Measurements from ENCODE around the gene ATP8A2.
A peak's percentile ranks its signal among the peaks of the same experiment; 100 is the strongest.

ATP8A2 gene

GRCh38 chr13:25862156-25862555 is 490.4 kb downstream of the ATP8A2 start:
- no peak overlapping the region for H3K27ac ChIP-seq
- H3K4me3 ChIP-seq = no peak overlapping the region

GRCh38 chr13:25864116-25864515 is 492.3 kb downstream of the ATP8A2 start:
- H3K4me3 ChIP-seq = no peak overlapping the region
- no peak overlapping the region for H3K27ac ChIP-seq

- H3K27ac ChIP-seq = no peak overlapping the region
- no peak overlapping the region for H3K4me3 ChIP-seq
These were observed 493.2 kb downstream of the ATP8A2 start for GRCh38 chr13:25864936-25865335.

GRCh38 chr13:25865391-25865790 is 493.6 kb downstream of the ATP8A2 start:
- no peak overlapping the region for H3K4me3 ChIP-seq
- H3K27ac ChIP-seq = no peak overlapping the region

- H3K4me3 ChIP-seq = no peak overlapping the region
These were observed 495.3 kb downstream of the ATP8A2 start for GRCh38 chr13:25867038-25867437.

GRCh38 chr13:25868490-25868889 is 496.7 kb downstream of the ATP8A2 start:
- no peak overlapping the region for H3K4me3 ChIP-seq
- H3K27ac ChIP-seq = no peak overlapping the region

More at GRCh38 chr13:25867038-25867437, 495.3 kb downstream of the ATP8A2 start:
- no peak overlapping the region for H3K27ac ChIP-seq

GRCh38 chr13:25869941-25870340 is 498.2 kb downstream of the ATP8A2 start:
- Histone ChIP-seq H3K4me3 (no peak overlapping the region), H3K27ac (no peak overlapping the region)

- H3K27ac ChIP-seq = no peak overlapping the region
- H3K4me3 ChIP-seq = no peak overlapping the region
These were observed 499.8 kb downstream of the ATP8A2 start for GRCh38 chr13:25871389-25872125.

GRCh38 chr13:25872481-25873241 is 500.9 kb downstream of the ATP8A2 start:
- Histone ChIP-seq H3K4me3 (no peak overlapping the region), H3K27ac (no peak overlapping the region)

GRCh38 chr13:25873242-25873612 is 501.5 kb downstream of the ATP8A2 start:
- H3K4me3 ChIP-seq = no peak overlapping the region
- no peak overlapping the region for H3K27ac ChIP-seq

GRCh38 chr13:25874064-25874737 is 502.4 kb downstream of the ATP8A2 start:
- Histone ChIP-seq H3K27ac (no peak overlapping the region), H3K4me3 (no peak overlapping the region)

- H3K27ac ChIP-seq = peak overlapping the region in 1 of 21 experiments; percentile 61
- no peak overlapping the region for H3K4me3 ChIP-seq
These were observed 503.1 kb downstream of the ATP8A2 start for GRCh38 chr13:25874907-25875306.

- Histone ChIP-seq H3K4me3 (no peak overlapping the region), H3K27ac (no peak overlapping the region)
These were observed 504.5 kb downstream of the ATP8A2 start for GRCh38 chr13:25876247-25876646.

- no peak overlapping the region for H3K4me3 ChIP-seq
- no peak overlapping the region for H3K27ac ChIP-seq
These were observed 507.7 kb downstream of the ATP8A2 start for GRCh38 chr13:25879466-25879865.

GRCh38 chr13:25881136-25881926 is 509.6 kb downstream of the ATP8A2 start:
- H3K27ac ChIP-seq = no peak overlapping the region
- H3K4me3 ChIP-seq = no peak overlapping the region

- Histone ChIP-seq H3K27ac (no peak overlapping the region), H3K4me3 (no peak overlapping the region)
These were observed 510.2 kb downstream of the ATP8A2 start for GRCh38 chr13:25881971-25882451.

- no peak overlapping the region for H3K27ac ChIP-seq
- no peak overlapping the region for H3K4me3 ChIP-seq
These were observed 510.9 kb downstream of the ATP8A2 start for GRCh38 chr13:25882466-25883357.

- H3K27ac ChIP-seq = no peak overlapping the region
- no peak overlapping the region for H3K4me3 ChIP-seq
These were observed 513.6 kb downstream of the ATP8A2 start for GRCh38 chr13:25885418-25885817.
